PFSK-1 (cell line): ENCODE results near the gene TAP1.

Experiments used
- FOXP2 ChIP-seq: optimal IDR thresholded peaks from 2 replicates; pipeline ENCODE3; 2011; ENCODE audit warnings: borderline replicate concordance, control low read depth, inconsistent platforms; ENCODE audit not compliant: insufficient read depth; ENCODE audit errors: extremely low read length, extremely low read depth
- POLR2AphosphoS5 ChIP-seq: IDR thresholded peaks from 2 replicates; pipeline ENCODE4 v1.6.1; 2012; ENCODE audit warnings: low read depth, mild to moderate bottlenecking, control low read depth, low read length, moderate library complexity
- REST ChIP-seq, 2 experiments: IDR thresholded peaks; 2 replicates each; pipeline versions ENCODE4 v1.6.1 to v1.8.0; 2011 to 2012; ENCODE audit warnings: low read depth in 2 of 2, low read length in 2 of 2, control low read depth in 1 of 2, inconsistent platforms in 1 of 2, mild to moderate bottlenecking in 1 of 2, moderate library complexity in 1 of 2; ENCODE audit not compliant: insufficient read depth in 1 of 2
- SIN3A ChIP-seq: IDR thresholded peaks from 2 replicates; pipeline ENCODE4 v1.6.1; 2012; ENCODE audit warnings: mild to moderate bottlenecking, low read length, moderate library complexity, borderline replicate concordance; ENCODE audit not compliant: insufficient read depth
- TAF1 ChIP-seq: IDR thresholded peaks from 2 replicates; pipeline ENCODE4 v1.6.1; 2012; ENCODE audit warnings: low read length, control low read depth, borderline replicate concordance; ENCODE audit not compliant: insufficient read depth

DNA sequence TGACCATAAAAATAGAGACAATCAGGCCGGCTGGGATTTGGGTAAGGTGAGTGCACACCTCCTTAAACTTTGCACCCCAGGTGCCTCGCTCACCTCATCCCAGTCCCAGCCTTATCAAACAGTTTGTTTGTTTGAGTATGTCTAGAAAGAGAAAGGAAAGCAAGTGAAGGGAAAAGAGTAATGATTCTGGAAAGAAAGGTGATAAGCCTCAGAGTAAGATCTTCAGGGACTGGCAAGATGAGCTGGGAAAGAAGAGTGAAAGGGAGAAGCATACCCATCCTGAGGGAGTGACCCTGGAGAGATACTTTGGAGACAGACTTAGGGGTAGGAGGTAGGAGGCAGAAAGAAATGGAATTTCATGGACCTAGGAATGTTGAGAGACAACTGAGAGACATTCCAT, 16.6 kb downstream of the TAP1 start:
- TF ChIP-seq TAF1, result no peak
- no peak for TF ChIP-seq REST (IDR thresholded peaks at IDR 0.05; ENCODE audit: insufficient read depth in 1 of 2, low read depth in 2 of 2, low read length in 2 of 2)
- TF ChIP-seq POLR2AphosphoS5, result no peak
- no peak for TF ChIP-seq SIN3A
- TF ChIP-seq FOXP2, result no peak
